Naive thymus-derived CD4-positive, alpha-beta T cell (primary cell): ENCODE measurements around the gene DAB2. TPM values are rescaled to one million over a fixed set of nuclear protein-coding genes. Genes with fewer than 3 reads are reported as not detected.

ENCODE experiments used
- ATAC-seq: fragments of 150-1000 bp; cut with Tn5 transposase; 2 replicates; pipeline ENCODE4 v1.10.0; 2021; ENCODE audit warnings: mild to moderate bottlenecking, moderate library complexity
- CTCF ChIA-PET: fragments of 350-600 bp; sonication (Branson Sonifier 250); formaldehyde crosslinking; loops from one replicate; lab custom pipeline; 2021; ENCODE audit warnings: antibody characterized with exemption; lab: Charles Lee
- POLR2A ChIA-PET: fragments of 350-600 bp; sonication (Branson Sonifier 250); formaldehyde crosslinking; loops from one replicate; lab custom pipeline; 2021; ENCODE audit warnings: antibody characterized with exemption, inconsistent platforms; lab: Charles Lee
- DNase-seq, 9 donors: peaks; one replicate each; pipeline versions ENCODE4 v3.0.0 to v3.0.0-alpha.2; 2020 to 2022; ENCODE audit warnings: mixed read lengths in 1 of 9
- H3K27ac ChIP-seq: one replicate; pipeline ENCODE4 v1.7.0; 2013; ENCODE audit warnings: mild to moderate bottlenecking, low read depth, low read length, moderate library complexity
- H3K27me3 ChIP-seq, 2 donors: one replicate each; pipeline ENCODE4 v1.7.0; 2013; ENCODE audit warnings: low read length in 2 of 2, mild to moderate bottlenecking in 2 of 2, moderate library complexity in 2 of 2; ENCODE audit not compliant: control insufficient read depth in 2 of 2, insufficient read depth in 2 of 2
- H3K36me3 ChIP-seq, 3 experiments: 1 replicate in 2 of 3; 2 replicates in 1 of 3; pipeline ENCODE4 v1.7.0; 2013; ENCODE audit warnings: low read length in 3 of 3, mild to moderate bottlenecking in 3 of 3, moderate library complexity in 1 of 3; ENCODE audit not compliant: insufficient read depth in 3 of 3, control insufficient read depth in 2 of 3
- H3K4me1 ChIP-seq, 2 donors: one replicate each; pipeline ENCODE4 v1.7.0; 2013; ENCODE audit warnings: low read length in 2 of 2, mild to moderate bottlenecking in 2 of 2, moderate library complexity in 1 of 2; ENCODE audit not compliant: control insufficient read depth in 2 of 2, insufficient read depth in 2 of 2
- H3K4me3 ChIP-seq: 2 replicates; pipeline ENCODE4 v1.7.0; 2013; ENCODE audit warnings: mild to moderate bottlenecking, low read length
- H3K9me3 ChIP-seq, 3 experiments: 1 replicate in 2 of 3; 2 replicates in 1 of 3; pipeline ENCODE4 v1.7.0; 2013; ENCODE audit warnings: low read length in 3 of 3; ENCODE audit not compliant: control insufficient read depth in 2 of 3
- H3K27ac Mint-ChIP-seq, 9 donors: one replicate each; pipeline ENCODE4 v1.8.0; 2020 to 2022; ENCODE audit warnings: mixed read lengths in 9 of 9, mild to moderate bottlenecking in 8 of 9, moderate library complexity in 5 of 9, inconsistent platforms in 2 of 9
- H3K27me3 Mint-ChIP-seq, 5 donors: one replicate each; pipeline ENCODE4 v1.8.0; 2021 to 2022; ENCODE audit warnings: mixed read lengths in 5 of 5, mild to moderate bottlenecking in 1 of 5
- H3K36me3 Mint-ChIP-seq, 5 donors: one replicate each; pipeline ENCODE4 v1.8.0; 2020 to 2022; ENCODE audit warnings: mixed read lengths in 5 of 5, mild to moderate bottlenecking in 3 of 5, inconsistent platforms in 1 of 5
- H3K4me1 Mint-ChIP-seq, 7 donors: one replicate each; pipeline ENCODE4 v1.8.0; 2020 to 2022; ENCODE audit warnings: mixed read lengths in 7 of 7, mild to moderate bottlenecking in 3 of 7, inconsistent platforms in 1 of 7
- H3K4me3 Mint-ChIP-seq, 10 donors: one replicate each; pipeline ENCODE4 v1.8.0; 2020 to 2022; ENCODE audit warnings: mild to moderate bottlenecking in 10 of 10, mixed read lengths in 10 of 10, moderate library complexity in 6 of 10, inconsistent platforms in 2 of 10
- H3K9me3 Mint-ChIP-seq, 11 donors: one replicate each; pipeline ENCODE4 v1.8.0; 2020 to 2022; ENCODE audit warnings: mixed read lengths in 11 of 11, mild to moderate bottlenecking in 4 of 11, inconsistent platforms in 1 of 11, moderate library complexity in 1 of 11
- intact Hi-C, 2 donors: fragments of 100-400 bp; cut with micrococcal nuclease; formaldehyde crosslinking; loops; one replicate each; pipeline ENCODE4 v1.15.1; 2023
- polyA plus RNA-seq, 2 donors: library from polyadenylated mRNA; unstranded; fragments of 300-500 nt; fragmentation: Illumina TruSeq; gene quantifications; one replicate each; pipeline ENCODE4 v1.2.3, GENCODE V29; 2021
- total RNA-seq, 6 experiments: library from RNA in 5 of 6; stranded (reverse) in 5 of 6; gene quantifications; 1 replicate in 5 of 6; 2 replicates in 1 of 6; pipeline ENCODE4 v1.2.3 and lab custom pipeline; 2021 to 2026

DAB2 gene
- total RNA-seq (1 to 10 TPM in 4 of 5 experiments, not detected in 1; 1.0 to 6.3 (median 5.8) TPM), polyA plus RNA-seq (not detected), total RNA-seq (lab: John Stamatoyannopoulos, UW) (not detected)

- CTCF ChIA-PET = interaction anchor here (0.6 to 0.8 kb wide), 3 partner anchors 13 to 144 kb away, joined by 3 to 4 read pairs (median 3); no protein-coding TSS in a partner anchor
- ATAC-seq (peak; percentile 81), DNase-seq (peak in 8 of 9 donors; percentile 13 to 48 (median 28))
- no peaks in the 10 kb centered on the region for H3K36me3 ChIP-seq
- H3K4me1 ChIP-seq = peaks cover 0 to 5% of the 10 kb centered on the region in 2 donors
- H3K4me1 Mint-ChIP-seq = peaks cover 0 to 15% (median 4%) of the 10 kb centered on the region in 7 donors
- H3K4me3 ChIP-seq = peak within 1 kb of the TSS; percentile 58
- H3K36me3 Mint-ChIP-seq = no peaks in the 10 kb centered on the region
- H3K27me3 Mint-ChIP-seq = peaks cover 38 to 67% (median 45%) of the 10 kb centered on the region in 5 donors
- no peaks in the 10 kb centered on the region for H3K9me3 ChIP-seq
- H3K27ac ChIP-seq = no peak within 1 kb of the TSS
- H3K9me3 Mint-ChIP-seq = no peaks in the 10 kb centered on the region
- peaks cover 4 to 19% of the 10 kb centered on the region in 2 donors for H3K27me3 ChIP-seq
- intact Hi-C loops = no loop called here
- H3K4me3 Mint-ChIP-seq = peak within 1 kb of the TSS; percentile 76 to 89 (median 84)
- peak within 1 kb of the TSS in 1 of 9 donors; percentile 32 for H3K27ac Mint-ChIP-seq
- POLR2A ChIA-PET = interaction anchor here (0.6 kb wide), 1 partner anchor 227 kb away, joined by 4 read pairs; no protein-coding TSS in a partner anchor
Measured at GRCh38 chr5:39424736-39425637, at the start of gene DAB2. Gene DAB2, minus strand, starts transcription at chr5:39424980. Its CDS starts 30,660 bp downstream, at chr5:39394320.

GRCh38 chr5:39473156-39473775, 48.5 kb upstream of the DAB2 start:
- intact Hi-C loops = no loop called here
- Mint-ChIP-seq H3K27ac (no peak overlapping the region), H3K4me3 (no peak overlapping the region), H3K36me3 (no peaks in the 10 kb centered on the region), H3K9me3 (peaks cover 0 to 2% (median 0%) of the 10 kb centered on the region in 11 donors), H3K27me3 (peaks cover 0 to 21% (median 6%) of the 10 kb centered on the region in 5 donors), H3K4me1 (peaks cover 0 to 6% (median 0%) of the 10 kb centered on the region in 7 donors)
- H3K9me3 ChIP-seq = no peaks in the 10 kb centered on the region
- no peak overlapping the region for H3K27ac ChIP-seq
- no peak overlapping the region for H3K4me3 ChIP-seq
- no peaks in the 10 kb centered on the region for H3K27me3 ChIP-seq
- ChIA-PET POLR2A (no interaction called here), CTCF (no interaction called here)
- H3K4me1 ChIP-seq = no peaks in the 10 kb centered on the region
- no peaks in the 10 kb centered on the region for H3K36me3 ChIP-seq
- DNase-seq (no peak), ATAC-seq (no peak)

- H3K27ac Mint-ChIP-seq = no peak overlapping the region
- H3K27me3 Mint-ChIP-seq = peaks cover 0 to 21% (median 6%) of the 10 kb centered on the region in 5 donors
- no peaks in the 10 kb centered on the region for H3K4me1 ChIP-seq
- peaks cover 0 to 2% (median 0%) of the 10 kb centered on the region in 11 donors for H3K9me3 Mint-ChIP-seq
- DNase-seq (no peak), ATAC-seq (no peak)
- CTCF ChIA-PET = no interaction called here
- H3K4me1 Mint-ChIP-seq = peaks cover 0 to 4% (median 0%) of the 10 kb centered on the region in 7 donors
- H3K4me3 ChIP-seq = no peak overlapping the region
- H3K36me3 Mint-ChIP-seq = no peaks in the 10 kb centered on the region
- H3K9me3 ChIP-seq = no peaks in the 10 kb centered on the region
- no peaks in the 10 kb centered on the region for H3K36me3 ChIP-seq
- H3K27me3 ChIP-seq = no peaks in the 10 kb centered on the region
- H3K4me3 Mint-ChIP-seq = no peak overlapping the region
- intact Hi-C loops = no loop called here
- POLR2A ChIA-PET = no interaction called here
- no peak overlapping the region for H3K27ac ChIP-seq
Measured at GRCh38 chr5:39471836-39472508, 47.2 kb upstream of the DAB2 start.

GRCh38 chr5:39470811-39471210, 46.0 kb upstream of the DAB2 start:
- ChIA-PET POLR2A (no interaction called here), CTCF (no interaction called here)
- Histone ChIP-seq H3K9me3 (no peaks in the 10 kb centered on the region), H3K4me3 (no peak overlapping the region), H3K4me1 (no peaks in the 10 kb centered on the region), H3K27me3 (no peaks in the 10 kb centered on the region), H3K36me3 (no peaks in the 10 kb centered on the region), H3K27ac (no peak overlapping the region)
- Mint-ChIP-seq H3K36me3 (no peaks in the 10 kb centered on the region), H3K27ac (no peak overlapping the region), H3K9me3 (peaks cover 0 to 2% (median 0%) of the 10 kb centered on the region in 11 donors), H3K27me3 (peaks cover 0 to 23% (median 7%) of the 10 kb centered on the region in 5 donors), H3K4me3 (no peak overlapping the region), H3K4me1 (peaks cover 0 to 4% (median 0%) of the 10 kb centered on the region in 7 donors)
- intact Hi-C loops = no loop called here
- no peak for ATAC-seq
- no peak for DNase-seq

- Mint-ChIP-seq H3K4me1 (peaks cover 0 to 4% (median 0%) of the 10 kb centered on the region in 7 donors), H3K36me3 (no peaks in the 10 kb centered on the region), H3K4me3 (no peak overlapping the region), H3K9me3 (no peaks in the 10 kb centered on the region), H3K27ac (peak overlapping the region in 1 of 9 donors; percentile 28), H3K27me3 (peaks cover 0 to 21% (median 7%) of the 10 kb centered on the region in 5 donors)
- intact Hi-C loops = no loop called here
- ATAC-seq (no peak), DNase-seq (no peak)
- Histone ChIP-seq H3K27ac (no peak overlapping the region), H3K36me3 (no peaks in the 10 kb centered on the region), H3K4me1 (no peaks in the 10 kb centered on the region), H3K27me3 (no peaks in the 10 kb centered on the region), H3K4me3 (no peak overlapping the region), H3K9me3 (no peaks in the 10 kb centered on the region)
- ChIA-PET CTCF (no interaction called here), POLR2A (no interaction called here)
Measured at GRCh38 chr5:39469777-39470415, 45.1 kb upstream of the DAB2 start.

GRCh38 chr5:39469176-39469575, 44.4 kb upstream of the DAB2 start:
- Mint-ChIP-seq H3K36me3 (no peaks in the 10 kb centered on the region), H3K9me3 (peaks cover 0 to 1% (median 0%) of the 10 kb centered on the region in 11 donors), H3K27me3 (peaks cover 0 to 20% (median 10%) of the 10 kb centered on the region in 5 donors), H3K27ac (no peak overlapping the region), H3K4me1 (peaks cover 0 to 7% (median 0%) of the 10 kb centered on the region in 7 donors), H3K4me3 (no peak overlapping the region)
- intact Hi-C loops = no loop called here
- H3K27ac ChIP-seq = no peak overlapping the region
- H3K4me3 ChIP-seq = no peak overlapping the region
- ChIA-PET POLR2A (no interaction called here), CTCF (no interaction called here)
- DNase-seq (no peak), ATAC-seq (no peak)
- no peaks in the 10 kb centered on the region for H3K9me3 ChIP-seq
- H3K36me3 ChIP-seq = no peaks in the 10 kb centered on the region
- no peaks in the 10 kb centered on the region for H3K4me1 ChIP-seq
- no peaks in the 10 kb centered on the region for H3K27me3 ChIP-seq
